ENCODE data around the gene CEACAM5.

CEACAM5 gene

DNA sequence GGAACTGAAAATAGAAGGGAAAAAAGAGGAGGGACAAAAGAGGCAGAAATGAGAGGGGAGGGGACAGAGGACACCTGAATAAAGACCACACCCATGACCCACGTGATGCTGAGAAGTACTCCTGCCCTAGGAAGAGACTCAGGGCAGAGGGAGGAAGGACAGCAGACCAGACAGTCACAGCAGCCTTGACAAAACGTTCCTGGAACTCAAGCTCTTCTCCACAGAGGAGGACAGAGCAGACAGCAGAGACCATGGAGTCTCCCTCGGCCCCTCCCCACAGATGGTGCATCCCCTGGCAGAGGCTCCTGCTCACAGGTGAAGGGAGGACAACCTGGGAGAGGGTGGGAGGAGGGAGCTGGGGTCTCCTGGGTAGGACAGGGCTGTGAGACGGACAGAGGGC, at the start of gene CEACAM5:
Gene CEACAM5 (plus strand): TSS at position 146 of the 400 bp plus-strand sequence. CDS start 106 bp downstream, at position 252.
- no peak for DNase-seq (ENCODE audit: low spot score)

DNA sequence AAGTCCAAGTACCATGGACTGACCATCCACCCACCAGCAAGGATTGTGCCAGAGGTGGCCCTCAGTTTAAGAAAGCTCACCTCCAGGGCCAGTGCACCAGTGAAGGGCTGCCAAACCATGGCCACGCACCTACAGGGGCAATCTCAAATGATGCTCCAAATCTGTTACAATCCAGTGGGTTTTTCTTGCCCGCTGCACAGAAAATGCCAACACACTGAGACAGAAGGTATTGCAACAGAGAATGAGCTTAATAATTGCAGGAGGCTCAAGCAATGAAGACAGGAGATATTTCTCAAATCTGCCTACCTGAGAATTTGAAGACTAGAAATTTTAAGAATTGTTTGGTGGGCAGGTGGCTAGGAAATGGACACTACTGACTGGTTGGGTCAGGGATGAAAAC, 42.4 kb upstream of the CEACAM5 start:
- DNase-seq (ENCODE audit: low spot score), result no peak

DNA sequence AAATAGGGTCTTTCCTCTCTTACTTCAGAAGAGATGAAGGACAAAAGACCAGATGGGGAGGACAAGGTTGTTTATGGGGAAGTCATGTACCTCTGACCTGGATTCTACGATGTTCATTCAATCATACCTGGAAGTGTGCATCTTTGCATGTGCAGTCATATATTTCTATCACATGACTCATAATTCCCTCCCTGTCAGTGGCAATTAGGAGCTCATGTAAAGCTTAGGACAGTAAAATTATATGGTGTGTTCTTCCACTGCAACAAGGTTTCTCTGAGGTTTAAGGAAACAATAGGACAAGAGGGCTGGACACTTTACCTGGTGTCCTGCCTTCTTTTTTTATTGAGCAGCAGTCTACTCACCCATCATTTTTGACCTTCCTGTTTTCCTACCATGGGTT, 40.1 kb upstream of the CEACAM5 start:
- DNase-seq (ENCODE audit: low spot score), result no peak

DNA sequence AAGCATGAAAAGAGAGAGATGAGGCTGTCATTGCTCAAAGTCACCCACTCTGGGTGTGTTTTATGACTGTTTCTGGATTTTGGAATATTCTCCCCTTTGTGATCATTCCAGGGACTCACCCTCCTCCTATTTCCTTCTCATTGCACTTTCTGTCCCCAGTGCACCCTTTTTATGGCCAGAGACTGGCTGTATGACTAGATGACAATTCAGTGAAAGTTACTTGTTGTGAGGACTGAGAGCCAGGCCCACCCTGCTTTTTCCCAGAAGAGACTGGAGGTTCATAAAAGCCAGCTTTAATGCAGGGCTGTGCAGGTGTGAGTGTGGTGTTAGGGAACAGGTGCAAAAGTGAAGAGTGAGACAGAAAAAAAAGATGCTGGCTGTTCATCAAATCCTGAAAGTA, 37.7 kb upstream of the CEACAM5 start:
- no peak for DNase-seq (ENCODE audit: low spot score)

DNA sequence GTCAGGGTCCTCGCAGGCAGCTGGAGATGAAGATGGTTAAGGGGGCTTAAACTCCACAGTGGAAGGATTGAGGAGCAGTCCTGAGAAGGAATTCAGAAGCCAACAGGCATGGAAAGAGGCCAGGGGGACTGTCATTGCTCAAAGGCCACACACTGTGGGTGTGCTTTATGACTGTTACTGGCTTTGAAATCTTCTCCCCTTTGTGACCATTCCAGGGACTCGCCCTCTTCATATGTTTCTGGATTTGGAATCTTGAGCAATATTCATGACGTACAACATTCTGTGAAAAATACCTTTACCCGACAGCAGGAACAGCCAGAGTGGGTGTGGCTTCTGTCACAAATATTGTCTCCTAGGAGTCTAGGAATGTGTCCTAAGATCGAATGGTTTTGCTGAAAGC, 36.9 kb upstream of the CEACAM5 start:
- DNase-seq (ENCODE audit: low spot score), result no peak

DNA sequence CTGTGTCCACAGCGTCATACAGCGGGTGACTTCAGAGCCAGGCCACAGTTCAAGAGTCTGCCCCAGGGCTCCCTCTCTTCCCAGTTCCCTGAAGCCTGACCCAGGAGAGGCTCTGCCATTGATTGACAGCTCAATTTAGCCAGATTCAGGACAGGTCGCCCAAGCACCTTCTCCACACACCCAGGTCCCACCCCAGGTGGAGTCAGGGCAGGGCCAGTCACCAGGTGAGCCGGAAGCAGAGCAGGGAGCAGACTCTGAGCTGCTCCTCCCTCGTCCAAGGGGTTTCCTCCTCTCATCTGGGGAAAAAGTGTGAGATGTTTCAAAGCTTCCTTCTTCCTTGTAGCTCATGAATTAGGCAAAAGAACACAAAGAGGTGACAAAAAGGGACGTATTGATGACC, 26.0 kb upstream of the CEACAM5 start:
- no peak for DNase-seq (ENCODE audit: low spot score)

DNA sequence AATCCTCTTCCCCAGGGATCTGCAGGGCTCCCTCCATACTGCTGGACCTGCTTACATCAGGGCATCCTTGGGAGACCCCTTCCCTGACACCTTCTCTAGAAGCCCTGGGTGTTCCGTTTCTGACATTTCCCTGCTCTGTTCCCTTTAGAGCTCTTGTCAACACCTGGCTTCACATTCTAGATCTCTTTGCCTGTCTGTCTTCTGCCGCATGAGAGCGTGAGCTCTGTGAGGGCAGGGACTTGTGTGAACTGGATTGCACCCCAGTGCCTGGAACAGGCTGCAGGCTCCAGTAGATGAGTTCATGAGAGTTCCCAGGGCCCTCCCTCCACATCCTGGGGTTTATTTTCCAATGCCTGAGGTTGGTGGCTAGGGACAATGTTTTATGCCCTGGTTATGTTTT, 21.0 kb upstream of the CEACAM5 start:
- DNase-seq (ENCODE audit: low spot score), result no peak

DNA sequence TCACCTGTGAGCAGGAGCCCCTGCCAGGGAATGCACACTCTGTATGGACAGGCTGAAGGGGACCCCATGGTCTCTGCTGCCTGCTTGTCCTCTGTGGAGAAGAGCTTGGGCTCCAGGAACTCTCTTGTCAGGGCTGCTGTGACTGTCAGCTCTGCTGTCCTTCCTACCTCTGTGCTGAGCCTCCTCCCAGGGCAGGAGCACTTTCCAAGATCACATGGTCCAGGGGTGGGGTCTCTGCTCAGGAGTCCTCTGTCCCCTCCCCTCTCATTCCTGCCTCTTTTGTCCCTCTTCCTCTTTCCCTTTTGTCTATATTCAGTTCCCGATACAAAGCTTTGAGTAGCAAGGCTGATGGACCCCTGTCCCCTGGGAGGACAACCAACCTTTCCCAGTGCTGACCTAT, 20.3 kb upstream of the CEACAM5 start, which contains the start of gene CEACAM7:
Gene CEACAM7 (minus strand): TSS at position 173 of the 400 bp plus-strand sequence. CDS start 105 bp downstream, at position 68.
- DNase-seq (ENCODE audit: low spot score), result no peak

DNA sequence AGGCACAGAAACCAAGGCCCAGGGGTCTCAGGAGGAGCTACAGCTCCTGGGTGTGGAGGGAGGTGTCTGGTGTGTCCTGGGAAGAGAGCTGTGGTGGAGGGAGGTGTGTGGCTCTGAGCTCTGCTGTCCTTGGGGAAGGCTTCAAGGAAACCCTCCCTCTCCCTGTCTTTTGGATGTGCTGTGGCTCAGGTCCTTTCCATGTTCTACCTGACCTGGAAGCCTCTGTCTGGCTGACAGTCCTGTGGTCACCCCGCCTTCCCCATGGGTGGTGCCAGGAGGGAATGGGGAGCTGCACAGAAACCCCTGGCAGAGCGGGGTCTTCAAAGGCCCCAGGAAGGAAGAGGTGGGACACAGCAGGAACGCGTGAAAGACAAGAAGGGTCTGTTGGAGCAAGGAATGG, 19.7 kb upstream of the CEACAM5 start:
- DNase-seq (ENCODE audit: low spot score), result no peak

DNA sequence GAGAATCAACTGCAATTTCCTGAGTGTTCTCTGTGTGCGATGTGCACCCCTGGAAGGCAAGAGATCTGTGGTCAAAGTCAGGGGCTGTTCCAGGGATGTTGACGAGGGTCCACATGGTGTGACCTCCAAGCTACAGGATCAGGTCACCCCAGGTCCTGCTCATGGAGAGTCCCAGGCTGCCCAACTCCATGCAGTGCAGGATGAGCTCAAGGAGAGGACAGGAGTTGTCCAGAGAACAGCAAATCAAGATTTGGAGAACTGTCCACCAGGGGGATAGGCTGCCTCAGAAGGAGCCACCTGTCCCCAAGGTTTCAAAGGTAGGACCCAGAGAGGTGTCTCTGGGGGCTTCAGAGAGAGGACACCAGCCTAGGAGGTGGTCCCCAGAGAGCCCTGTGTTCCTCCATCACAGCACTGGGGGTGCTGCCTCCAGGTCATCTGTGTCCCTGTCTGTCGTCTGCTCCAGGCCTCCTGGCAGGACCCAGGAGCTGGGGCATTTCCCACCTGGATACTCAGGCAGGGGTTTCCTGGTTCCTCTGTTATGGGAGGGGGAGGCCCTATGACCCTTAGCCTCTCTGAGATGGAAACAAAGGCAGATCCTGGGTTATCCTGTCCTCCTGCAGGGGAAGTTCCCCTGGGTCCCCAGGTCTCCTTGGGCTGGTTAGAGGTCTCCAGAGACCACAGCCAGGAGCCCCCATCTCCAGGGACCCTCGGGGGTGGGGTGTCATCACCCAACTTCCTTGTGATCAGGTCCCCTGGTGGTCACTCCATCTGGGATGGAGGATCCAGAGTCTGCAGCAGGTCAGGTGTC, 18.2 kb upstream of the CEACAM5 start:
- DNase-seq (ENCODE audit: low spot score), result no peak

DNA sequence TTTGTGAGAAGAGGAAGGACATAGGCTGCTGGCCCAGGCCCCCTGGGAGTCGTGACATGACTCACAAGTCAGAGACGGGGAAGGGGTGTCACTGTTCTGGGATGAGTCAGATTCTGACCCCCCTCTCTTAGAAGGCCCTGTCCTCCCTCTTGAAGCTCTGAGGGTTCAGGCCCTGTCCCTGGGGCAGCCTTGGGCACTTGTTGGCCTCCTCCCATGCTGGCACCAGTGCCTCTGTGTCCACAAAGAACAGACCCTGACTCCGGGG, 17.7 kb upstream of the CEACAM5 start:
- no peak for DNase-seq (ENCODE audit: low spot score)

DNA sequence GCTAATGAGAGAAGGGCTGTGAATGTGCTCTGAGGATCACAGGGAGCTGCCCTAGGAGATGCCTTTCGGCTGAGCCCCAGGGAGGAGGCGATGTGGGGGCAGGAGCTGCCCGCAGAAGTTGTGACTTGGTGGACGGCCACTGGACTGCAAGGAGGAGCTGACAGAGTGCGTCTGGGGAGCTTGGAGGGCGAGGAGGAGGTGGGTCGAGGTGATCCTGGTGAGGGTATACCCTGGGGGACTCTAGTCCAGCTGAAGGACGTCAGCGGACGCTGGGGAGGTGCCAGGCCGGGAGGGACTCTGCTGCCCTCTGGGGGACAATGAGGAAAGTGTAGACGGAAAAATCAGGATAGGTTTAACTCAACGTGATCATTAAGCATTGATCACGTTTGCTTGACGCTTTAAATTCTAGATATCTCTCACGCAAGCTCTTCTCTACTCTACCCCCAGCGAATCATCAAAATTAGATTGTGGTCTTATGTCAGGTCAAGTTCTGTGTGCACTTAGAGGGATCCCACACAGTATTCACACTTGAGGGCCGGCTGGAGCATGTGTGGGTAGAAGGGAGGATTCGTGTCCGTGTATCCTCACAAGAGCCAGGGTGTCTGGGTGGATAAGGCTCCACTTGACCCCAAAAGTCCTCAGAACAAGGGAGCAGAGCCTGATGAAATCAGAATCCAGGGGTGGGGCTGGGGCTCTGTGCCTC, 17.0 kb upstream of the CEACAM5 start:
- peak; percentile 75 for DNase-seq (ENCODE audit: low spot score)

DNA sequence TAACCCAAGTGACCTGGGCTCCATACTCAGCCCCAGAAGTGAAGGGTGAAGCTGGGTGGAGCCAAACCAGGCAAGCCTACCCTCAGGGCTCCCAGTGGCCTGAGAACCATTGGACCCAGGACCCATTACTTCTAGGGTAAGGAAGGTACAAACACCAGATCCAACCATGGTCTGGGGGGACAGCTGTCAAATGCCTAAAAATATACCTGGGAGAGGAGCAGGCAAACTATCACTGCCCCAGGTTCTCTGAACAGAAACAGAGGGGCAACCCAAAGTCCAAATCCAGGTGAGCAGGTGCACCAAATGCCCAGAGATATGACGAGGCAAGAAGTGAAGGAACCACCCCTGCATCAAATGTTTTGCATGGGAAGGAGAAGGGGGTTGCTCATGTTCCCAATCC, 14.2 kb upstream of the CEACAM5 start:
- no peak for DNase-seq (ENCODE audit: low spot score)

DNA sequence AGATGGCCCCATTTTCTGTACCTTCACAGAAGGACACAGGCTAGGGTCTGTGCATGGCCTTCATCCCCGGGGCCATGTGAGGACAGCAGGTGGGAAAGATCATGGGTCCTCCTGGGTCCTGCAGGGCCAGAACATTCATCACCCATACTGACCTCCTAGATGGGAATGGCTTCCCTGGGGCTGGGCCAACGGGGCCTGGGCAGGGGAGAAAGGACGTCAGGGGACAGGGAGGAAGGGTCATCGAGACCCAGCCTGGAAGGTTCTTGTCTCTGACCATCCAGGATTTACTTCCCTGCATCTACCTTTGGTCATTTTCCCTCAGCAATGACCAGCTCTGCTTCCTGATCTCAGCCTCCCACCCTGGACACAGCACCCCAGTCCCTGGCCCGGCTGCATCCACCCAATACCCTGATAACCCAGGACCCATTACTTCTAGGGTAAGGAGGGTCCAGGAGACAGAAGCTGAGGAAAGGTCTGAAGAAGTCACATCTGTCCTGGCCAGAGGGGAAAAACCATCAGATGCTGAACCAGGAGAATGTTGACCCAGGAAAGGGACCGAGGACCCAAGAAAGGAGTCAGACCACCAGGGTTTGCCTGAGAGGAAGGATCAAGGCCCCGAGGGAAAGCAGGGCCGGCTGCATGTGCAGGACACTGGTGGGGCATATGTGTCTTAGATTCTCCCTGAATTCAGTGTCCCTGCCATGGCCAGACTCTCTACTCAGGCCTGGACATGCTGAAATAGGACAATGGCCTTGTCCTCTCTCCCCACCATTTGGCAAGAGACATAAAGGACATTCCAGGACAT, 13.4 kb upstream of the CEACAM5 start:
- DNase-seq (ENCODE audit: low spot score), result no peak

DNA sequence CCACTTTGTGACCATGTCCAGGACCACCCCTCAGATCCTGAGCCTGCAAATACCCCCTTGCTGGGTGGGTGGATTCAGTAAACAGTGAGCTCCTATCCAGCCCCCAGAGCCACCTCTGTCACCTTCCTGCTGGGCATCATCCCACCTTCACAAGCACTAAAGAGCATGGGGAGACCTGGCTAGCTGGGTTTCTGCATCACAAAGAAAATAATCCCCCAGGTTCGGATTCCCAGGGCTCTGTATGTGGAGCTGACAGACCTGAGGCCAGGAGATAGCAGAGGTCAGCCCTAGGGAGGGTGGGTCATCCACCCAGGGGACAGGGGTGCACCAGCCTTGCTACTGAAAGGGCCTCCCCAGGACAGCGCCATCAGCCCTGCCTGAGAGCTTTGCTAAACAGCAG, 12.7 kb upstream of the CEACAM5 start:
- no peak for DNase-seq (ENCODE audit: low spot score)

DNA sequence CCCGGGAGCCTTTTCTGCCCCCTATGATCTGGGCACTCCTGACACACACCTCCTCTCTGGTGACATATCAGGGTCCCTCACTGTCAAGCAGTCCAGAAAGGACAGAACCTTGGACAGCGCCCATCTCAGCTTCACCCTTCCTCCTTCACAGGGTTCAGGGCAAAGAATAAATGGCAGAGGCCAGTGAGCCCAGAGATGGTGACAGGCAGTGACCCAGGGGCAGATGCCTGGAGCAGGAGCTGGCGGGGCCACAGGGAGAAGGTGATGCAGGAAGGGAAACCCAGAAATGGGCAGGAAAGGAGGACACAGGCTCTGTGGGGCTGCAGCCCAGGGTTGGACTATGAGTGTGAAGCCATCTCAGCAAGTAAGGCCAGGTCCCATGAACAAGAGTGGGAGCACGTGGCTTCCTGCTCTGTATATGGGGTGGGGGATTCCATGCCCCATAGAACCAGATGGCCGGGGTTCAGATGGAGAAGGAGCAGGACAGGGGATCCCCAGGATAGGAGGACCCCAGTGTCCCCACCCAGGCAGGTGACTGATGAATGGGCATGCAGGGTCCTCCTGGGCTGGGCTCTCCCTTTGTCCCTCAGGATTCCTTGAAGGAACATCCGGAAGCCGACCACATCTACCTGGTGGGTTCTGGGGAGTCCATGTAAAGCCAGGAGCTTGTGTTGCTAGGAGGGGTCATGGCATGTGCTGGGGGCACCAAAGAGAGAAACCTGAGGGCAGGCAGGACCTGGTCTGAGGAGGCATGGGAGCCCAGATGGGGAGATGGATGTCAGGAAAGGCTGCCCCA, 11.8 kb upstream of the CEACAM5 start:
- DNase-seq (ENCODE audit: low spot score), result no peak

DNA sequence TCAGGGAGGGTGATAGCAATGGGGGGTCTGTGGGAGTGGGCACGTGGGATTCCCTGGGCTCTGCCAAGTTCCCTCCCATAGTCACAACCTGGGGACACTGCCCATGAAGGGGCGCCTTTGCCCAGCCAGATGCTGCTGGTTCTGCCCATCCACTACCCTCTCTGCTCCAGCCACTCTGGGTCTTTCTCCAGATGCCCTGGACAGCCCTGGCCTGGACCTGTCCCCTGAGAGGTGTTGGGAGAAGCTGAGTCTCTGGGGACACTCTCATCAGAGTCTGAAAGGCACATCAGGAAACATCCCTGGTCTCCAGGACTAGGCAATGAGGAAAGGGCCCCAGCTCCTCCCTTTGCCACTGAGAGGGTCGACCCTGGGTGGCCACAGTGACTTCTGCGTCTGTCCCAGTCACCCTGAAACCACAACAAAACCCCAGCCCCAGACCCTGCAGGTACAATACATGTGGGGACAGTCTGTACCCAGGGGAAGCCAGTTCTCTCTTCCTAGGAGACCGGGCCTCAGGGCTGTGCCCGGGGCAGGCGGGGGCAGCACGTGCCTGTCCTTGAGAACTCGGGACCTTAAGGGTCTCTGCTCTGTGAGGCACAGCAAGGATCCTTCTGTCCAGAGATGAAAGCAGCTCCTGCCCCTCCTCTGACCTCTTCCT, 11.1 kb upstream of the CEACAM5 start:
- no peak for DNase-seq (ENCODE audit: low spot score)

DNA sequence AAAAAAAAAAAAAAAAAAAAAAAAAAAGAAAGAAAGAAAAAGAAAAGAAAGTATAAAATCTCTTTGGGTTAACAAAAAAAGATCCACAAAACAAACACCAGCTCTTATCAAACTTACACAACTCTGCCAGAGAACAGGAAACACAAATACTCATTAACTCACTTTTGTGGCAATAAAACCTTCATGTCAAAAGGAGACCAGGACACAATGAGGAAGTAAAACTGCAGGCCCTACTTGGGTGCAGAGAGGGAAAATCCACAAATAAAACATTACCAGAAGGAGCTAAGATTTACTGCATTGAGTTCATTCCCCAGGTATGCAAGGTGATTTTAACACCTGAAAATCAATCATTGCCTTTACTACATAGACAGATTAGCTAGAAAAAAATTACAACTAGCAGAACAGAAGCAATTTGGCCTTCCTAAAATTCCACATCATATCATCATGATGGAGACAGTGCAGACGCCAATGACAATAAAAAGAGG, 9.6 kb upstream of the CEACAM5 start:
- no peak for DNase-seq (ENCODE audit: low spot score)

DNA sequence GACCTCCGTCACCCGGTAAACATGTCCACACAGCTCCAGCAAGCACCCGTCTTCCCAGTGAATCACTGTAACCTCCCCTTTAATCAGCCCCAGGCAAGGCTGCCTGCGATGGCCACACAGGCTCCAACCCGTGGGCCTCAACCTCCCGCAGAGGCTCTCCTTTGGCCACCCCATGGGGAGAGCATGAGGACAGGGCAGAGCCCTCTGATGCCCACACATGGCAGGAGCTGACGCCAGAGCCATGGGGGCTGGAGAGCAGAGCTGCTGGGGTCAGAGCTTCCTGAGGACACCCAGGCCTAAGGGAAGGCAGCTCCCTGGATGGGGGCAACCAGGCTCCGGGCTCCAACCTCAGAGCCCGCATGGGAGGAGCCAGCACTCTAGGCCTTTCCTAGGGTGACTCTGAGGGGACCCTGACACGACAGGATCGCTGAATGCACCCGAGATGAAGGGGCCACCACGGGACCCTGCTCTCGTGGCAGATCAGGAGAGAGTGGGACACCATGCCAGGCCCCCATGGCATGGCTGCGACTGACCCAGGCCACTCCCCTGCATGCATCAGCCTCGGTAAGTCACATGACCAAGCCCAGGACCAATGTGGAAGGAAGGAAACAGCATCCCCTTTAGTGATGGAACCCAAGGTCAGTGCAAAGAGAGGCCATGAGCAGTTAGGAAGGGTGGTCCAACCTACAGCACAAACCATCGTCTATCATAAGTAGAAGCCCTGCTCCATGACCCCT, 9.0 kb upstream of the CEACAM5 start:
- no peak for DNase-seq (ENCODE audit: low spot score)

DNA sequence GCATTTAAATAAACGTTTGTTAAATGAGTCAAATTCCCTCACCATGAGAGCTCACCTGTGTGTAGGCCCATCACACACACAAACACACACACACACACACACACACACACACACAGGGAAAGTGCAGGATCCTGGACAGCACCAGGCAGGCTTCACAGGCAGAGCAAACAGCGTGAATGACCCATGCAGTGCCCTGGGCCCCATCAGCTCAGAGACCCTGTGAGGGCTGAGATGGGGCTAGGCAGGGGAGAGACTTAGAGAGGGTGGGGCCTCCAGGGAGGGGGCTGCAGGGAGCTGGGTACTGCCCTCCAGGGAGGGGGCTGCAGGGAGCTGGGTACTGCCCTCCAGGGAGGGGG, 8.5 kb upstream of the CEACAM5 start:
- no peak for DNase-seq (ENCODE audit: low spot score)

Measured in D341Med (cell line).